HG03196 (cell line): Measurements from ENCODE around the gene ZNF182.
A peak's percentile ranks its signal among the peaks of the same experiment; 100 is the strongest.
"Not testable (repeated sequence)": the region's sequence is repeated elsewhere in the genome, so short reads cannot be mapped to it uniquely, and the experiment has no call there.

Source experiments
- ATAC-seq: cut with Tn5 transposase; IDR thresholded peaks from one replicate; pipeline ENCODE4 v1.9.1; 2021; ENCODE audit not compliant: unreplicated experiment

Gene ZNF182

DNA sequence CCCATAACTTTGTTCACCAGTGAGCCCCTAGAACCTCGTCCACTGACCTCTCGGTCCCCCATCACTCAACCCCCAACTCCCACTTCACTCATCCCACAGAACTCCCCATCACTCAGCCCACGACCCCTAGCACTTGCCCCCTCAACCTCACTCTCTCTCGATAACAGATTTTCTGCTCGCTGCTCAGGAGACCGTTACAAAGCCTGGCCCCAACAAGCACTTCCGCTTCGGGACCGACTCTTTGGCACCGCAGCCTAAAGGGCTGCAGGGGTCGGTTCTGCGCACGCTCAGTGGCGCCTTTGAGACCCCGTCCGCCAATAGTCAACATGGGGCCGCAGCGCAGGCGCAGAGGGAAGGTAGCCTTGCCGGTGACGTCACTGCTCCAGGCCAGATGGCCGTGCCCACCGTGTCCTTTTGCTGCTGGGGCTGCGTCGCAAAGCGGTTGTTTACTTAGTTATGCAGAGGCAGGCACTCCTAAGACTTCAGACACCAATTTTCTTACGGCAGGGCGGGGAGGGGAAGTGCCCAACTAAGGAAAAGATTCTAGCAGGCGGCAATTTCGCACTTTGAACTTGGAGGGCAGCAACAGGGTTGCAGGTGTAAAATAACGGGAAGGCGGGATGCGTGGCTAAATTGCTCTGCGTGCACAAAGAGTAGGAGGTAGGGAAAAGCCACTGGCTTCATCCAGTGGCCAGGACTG lies at the start of gene ZNF182:
Gene ZNF182 (minus strand): TSS at position 232 of the 700 bp plus-strand sequence. CDS start 1,380 bp downstream, outside the sequence.
- peak; percentile 88 for ATAC-seq

DNA sequence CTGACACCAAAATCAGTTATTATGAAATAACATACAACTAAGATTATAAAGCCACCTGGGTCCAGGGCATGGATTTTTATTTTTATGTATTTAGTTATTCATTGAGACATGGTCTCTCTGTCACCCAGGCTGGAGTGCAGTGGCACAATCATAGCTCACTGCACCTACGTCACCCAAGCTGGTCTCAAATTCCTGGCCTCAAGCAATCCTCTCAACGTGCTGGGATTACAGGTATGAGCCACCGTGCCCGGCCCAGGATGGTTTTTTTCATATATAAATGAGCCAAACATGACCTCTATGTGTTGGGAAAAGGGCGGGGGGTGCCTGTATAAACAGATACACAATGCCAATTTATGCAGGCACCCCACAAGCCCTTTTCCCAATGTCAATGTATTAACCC lies 43.1 kb upstream of the ZNF182 start:
- no peak for ATAC-seq

GRCh38 chrX:48045410-48046311 lies 41.9 kb upstream of the ZNF182 start:
- no peak for ATAC-seq

DNA sequence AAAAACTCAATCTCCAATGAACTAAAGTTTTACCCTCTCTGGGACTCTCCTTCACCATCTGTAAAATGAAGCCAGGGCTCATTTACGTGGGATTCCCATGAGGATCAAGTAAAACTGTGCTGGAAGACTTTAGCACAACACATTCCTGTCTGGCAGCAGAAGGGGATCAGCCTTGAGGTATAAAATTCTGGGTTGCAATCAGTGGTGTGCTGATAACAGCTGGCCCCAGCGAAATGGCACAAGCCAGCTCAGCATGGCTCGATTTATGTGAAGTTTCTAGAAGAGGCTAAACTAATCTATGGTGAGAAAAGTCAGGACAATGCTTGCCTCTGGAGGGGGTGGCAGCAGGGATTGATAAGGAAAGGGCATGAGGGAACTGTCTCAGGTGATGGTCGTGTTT lies 39.3 kb upstream of the ZNF182 start:
- ATAC-seq = no peak

DNA sequence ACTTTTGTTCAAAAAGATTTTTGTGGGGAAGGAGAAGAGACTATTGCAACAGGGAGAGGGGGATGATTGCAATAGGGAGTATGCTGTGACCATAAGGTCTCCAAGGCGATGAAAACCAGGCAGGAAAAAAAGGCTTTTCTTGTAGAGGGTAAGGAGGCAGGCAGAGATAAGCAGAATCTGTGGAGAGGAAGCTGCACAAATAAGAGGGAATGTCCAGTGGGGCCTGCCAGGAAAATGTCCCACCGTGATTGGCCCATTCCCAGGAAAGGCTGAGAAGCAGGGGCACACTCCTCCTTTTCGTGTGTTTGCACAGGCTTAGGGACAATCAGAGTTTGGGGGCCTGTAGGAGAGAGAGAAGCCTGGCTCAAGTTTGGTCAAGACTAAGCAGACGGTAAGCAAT lies 32.1 kb upstream of the ZNF182 start:
- no peak for ATAC-seq

GRCh38 chrX:48030641-48031173 lies 26.9 kb upstream of the ZNF182 start:
- not testable (repeated sequence) for ATAC-seq

- ATAC-seq = no peak
Observed at GRCh38 chrX:48030237-48030636, 26.4 kb upstream of the ZNF182 start.

DNA sequence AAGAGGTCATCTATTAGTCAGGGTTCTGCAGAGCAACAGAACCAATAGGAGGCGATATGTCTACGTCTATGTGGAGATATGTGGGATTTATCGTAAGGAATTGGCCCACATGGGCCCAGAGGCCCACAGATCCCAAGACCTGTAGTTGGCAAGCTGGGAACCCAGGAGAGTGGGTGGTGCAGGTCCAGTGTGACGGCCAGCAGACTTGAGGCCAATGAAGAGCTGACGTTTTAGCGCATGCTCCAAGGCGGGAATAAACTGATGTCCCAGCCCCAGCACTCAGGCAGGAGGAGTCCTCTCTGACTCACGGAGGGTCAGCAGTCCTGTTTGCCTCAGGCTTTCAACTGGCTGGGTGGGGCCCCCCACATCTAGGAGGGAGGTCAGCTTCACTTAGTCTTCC lies 24.3 kb upstream of the ZNF182 start:
- no peak for ATAC-seq

DNA sequence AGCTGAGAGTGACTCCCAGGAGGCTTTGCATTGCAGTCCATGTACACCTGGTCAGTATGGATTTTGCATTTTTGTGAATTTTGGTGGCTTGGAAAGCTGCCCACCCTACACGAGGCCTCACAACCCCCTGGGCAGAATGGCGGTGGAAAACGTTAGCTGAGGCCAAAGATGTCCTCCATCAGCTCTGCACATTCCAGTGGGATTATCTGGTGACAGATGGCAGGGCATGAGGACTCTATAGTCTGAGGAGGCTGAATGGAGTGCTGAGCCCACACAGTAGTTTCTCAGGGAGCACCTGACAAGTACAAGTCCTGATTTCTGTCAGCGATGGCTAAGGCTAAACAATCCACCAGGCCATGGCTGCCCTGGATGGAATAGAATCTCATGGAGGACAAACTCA lies 23.8 kb upstream of the ZNF182 start:
- not testable (repeated sequence) for ATAC-seq

- ATAC-seq = no peak
Observed at GRCh38 chrX:48025561-48025960, 21.8 kb upstream of the ZNF182 start.

DNA sequence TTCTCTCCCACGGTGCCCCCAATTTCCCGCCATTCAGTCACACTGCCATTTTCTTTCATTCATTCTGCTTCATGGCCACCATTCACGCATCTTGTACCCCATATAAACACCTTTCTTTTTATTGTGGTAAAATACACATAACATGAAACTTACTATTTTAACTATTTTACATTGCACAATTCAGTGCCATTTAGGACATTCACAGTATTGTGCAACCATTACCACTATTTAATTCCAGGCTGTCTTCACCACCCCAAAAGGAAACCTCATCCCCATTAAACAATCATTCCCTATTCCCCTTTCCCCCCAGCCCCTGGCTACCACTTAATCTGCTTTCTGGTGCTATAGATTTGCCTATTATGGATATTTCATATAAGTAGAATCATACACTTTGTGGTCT lies 18.9 kb upstream of the ZNF182 start:
- no peak for ATAC-seq

DNA sequence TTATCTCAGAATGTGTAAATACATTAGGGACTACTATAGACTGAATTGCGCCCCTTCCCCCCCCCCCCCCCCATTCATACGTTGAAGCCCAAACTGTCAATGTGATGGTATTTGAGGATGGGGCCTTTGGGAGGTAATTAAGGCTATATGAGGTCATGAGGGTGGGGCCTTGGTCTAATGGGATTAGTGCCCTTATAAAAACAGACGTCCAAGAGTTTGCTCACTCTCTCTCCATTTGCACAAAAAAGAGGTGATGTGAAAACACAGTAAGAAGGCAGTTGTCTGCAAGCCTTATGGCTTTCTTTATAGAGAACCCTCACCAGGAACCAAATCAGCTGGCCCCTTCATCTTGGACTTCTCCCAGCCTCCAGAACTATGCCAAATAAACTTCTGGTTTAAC lies 18.3 kb upstream of the ZNF182 start:
- no peak for ATAC-seq

GRCh38 chrX:48021026-48021900 lies 17.5 kb upstream of the ZNF182 start:
- peak; percentile 63 for ATAC-seq

DNA sequence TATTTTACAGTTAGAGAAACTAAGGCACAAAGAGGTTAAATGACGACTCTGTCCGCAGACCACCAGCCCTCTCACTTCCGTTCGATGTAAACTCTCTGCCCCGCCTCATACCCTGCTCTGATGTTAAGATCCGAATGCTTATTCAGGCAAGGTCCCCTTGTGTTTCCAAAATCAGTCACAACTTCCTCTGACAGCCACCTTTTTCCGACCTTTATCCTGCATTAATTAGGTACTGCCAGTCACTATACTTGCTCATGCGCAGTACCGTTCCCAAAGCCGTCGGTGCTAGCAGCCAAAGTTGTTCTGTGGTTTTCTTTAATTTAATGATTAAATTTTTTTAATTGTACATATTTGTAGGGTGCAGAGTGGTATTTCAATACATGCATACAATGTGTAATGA lies 16.7 kb upstream of the ZNF182 start:
- not testable (repeated sequence) for ATAC-seq

- not testable (repeated sequence) for ATAC-seq
Observed at GRCh38 chrX:48019892-48020291, 16.1 kb upstream of the ZNF182 start.

DNA sequence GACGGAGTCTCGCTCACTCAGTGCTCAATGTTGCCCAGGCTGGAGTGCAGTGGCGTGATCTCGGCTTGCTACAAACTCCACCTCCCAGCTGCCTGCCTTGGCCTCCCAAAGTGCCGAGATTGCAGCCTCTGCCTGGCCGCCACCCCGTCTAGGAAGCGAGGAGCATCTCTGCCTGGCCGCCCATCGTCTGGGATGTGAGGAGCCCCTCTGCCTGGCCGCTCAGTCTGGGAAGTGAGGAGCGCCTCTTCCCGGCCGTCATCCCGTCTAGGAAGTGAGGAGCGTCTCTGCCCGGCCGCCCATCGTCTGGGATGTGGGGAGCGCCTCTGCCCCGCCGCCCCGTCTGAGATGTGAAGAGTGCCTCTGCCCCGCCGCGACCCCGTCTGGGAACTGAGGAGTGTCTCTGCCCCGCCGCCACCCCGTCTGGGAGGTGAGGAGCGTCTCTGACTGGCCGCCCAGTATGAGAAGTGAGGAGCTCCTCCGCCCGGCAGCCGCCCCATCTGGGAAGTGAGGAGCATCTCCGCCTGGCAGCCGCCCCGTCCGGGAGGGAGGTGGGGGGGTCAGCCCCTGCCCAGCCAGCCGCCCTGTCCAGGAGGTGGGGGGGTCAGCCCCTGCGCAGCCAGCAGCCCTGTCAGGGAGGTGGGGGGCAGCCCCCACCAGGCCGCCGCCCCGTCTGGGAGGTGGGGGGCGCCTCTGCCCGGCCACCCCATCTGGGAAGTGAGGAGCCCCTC lies 13.0 kb upstream of the ZNF182 start:
- ATAC-seq = not testable (repeated sequence)

- ATAC-seq = not testable (repeated sequence)
Observed at GRCh38 chrX:48009445-48009960, 5.7 kb upstream of the ZNF182 start.

- ATAC-seq = not testable (repeated sequence)
Observed at GRCh38 chrX:48006688-48007087, 2.9 kb upstream of the ZNF182 start, which contains the start of gene SPACA5. Gene SPACA5, plus strand, starts transcription at chrX:48006988. Its CDS starts 815 bp downstream, at chrX:48007803.

- peak; percentile 20 for ATAC-seq
Observed at GRCh38 chrX:48003367-48003757, 427 bp downstream of the ZNF182 start.

DNA sequence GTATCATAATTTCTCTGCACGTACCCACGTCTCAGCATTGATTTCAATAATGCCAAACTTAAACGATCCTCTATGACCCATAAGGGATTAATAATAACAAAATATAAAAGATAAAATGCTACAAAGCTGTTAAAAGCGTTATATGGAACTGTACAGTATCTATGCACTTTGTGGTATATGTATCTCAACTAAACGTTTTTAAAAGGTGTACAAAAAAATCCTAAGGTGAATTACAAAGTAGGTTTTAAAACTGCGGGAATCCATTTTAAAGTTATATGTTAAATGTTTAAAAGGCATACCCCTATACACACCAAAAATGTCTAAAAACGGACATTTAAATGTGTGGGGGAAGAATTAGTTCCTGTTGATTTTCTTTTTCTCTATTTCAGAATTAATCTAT lies 860 bp downstream of the ZNF182 start:
- ATAC-seq = no peak
